Neural progenitor cell (in vitro differentiated cells): ENCODE measurements around the gene UNC93A. TPM values are rescaled to one million over a fixed set of nuclear protein-coding genes. Genes with fewer than 3 reads are reported as not detected.
"Not testable (repeated sequence)": the region's sequence is repeated elsewhere in the genome, so short reads cannot be mapped to it uniquely, and the experiment has no call there.

Experiments
- DNase-seq: peaks from one replicate; pipeline ENCODE4 v3.0.0-alpha.2; 2016; ENCODE audit warnings: low spot score
- H2AFZ ChIP-seq: fragments of 200-600 bp; sonication (generic); replicated peaks from 2 replicates; pipeline ENCODE4 v1.6.1; 2016; ENCODE audit warnings: antibody characterized with exemption
- H3F3A ChIP-seq: fragments of 200-600 bp; sonication (generic); 2 replicates; pipeline ENCODE4 v1.6.1; 2016; ENCODE audit warnings: antibody characterized with exemption, low read depth
- H3K27ac ChIP-seq: fragments of 200-600 bp; sonication (generic); 2 replicates; pipeline ENCODE4 v1.5.1; 2016; ENCODE audit warnings: mild to moderate bottlenecking
- H3K27me3 ChIP-seq: fragments of 200-600 bp; sonication (generic); 2 replicates; pipeline ENCODE4 v1.6.1; 2016; ENCODE audit warnings: mild to moderate bottlenecking, moderate library complexity
- H3K36me3 ChIP-seq: fragments of 200-600 bp; sonication (generic); 2 replicates; pipeline ENCODE4 v1.5.1; 2016
- H3K4me1 ChIP-seq: fragments of 200-600 bp; sonication (generic); 2 replicates; pipeline ENCODE4 v1.6.1; 2016; ENCODE audit warnings: mixed run types
- H3K4me2 ChIP-seq: fragments of 200-600 bp; sonication (generic); 2 replicates; pipeline ENCODE4 v1.6.1; 2016
- H3K4me3 ChIP-seq: fragments of 200-600 bp; sonication (generic); 2 replicates; pipeline ENCODE4 v1.5.1; 2016
- H3K79me2 ChIP-seq: fragments of 200-600 bp; sonication (generic); 2 replicates; pipeline ENCODE4 v1.6.1; 2016; ENCODE audit warnings: low read depth
- H3K9ac ChIP-seq: fragments of 200-600 bp; sonication (generic); 2 replicates; pipeline ENCODE4 v1.6.1; 2016
- H3K9me3 ChIP-seq: fragments of 200-600 bp; sonication (generic); 2 replicates; pipeline ENCODE4 v1.5.1; 2016; ENCODE audit warnings: low read depth
- H4K20me1 ChIP-seq: fragments of 200-600 bp; sonication (generic); 2 replicates; pipeline ENCODE4 v1.6.1; 2016; ENCODE audit warnings: low read depth
- H3K27ac Mint-ChIP-seq: 3 replicates; pipeline ENCODE4 v1.8.0; 2021; ENCODE audit warnings: mixed read lengths
- H3K27me3 Mint-ChIP-seq: 2 replicates; pipeline ENCODE4 v1.8.0; 2022; ENCODE audit warnings: low read depth, mild to moderate bottlenecking, inconsistent platforms, moderate library complexity, mixed read lengths; ENCODE audit not compliant: insufficient read depth
- H3K36me3 Mint-ChIP-seq: 3 replicates; pipeline ENCODE4 v1.8.0; 2021; ENCODE audit warnings: mixed read lengths
- H3K4me1 Mint-ChIP-seq: 3 replicates; pipeline ENCODE4 v1.8.0; 2021; ENCODE audit warnings: mixed read lengths
- H3K4me3 Mint-ChIP-seq: 3 replicates; pipeline ENCODE4 v1.8.0; 2021; ENCODE audit warnings: mild to moderate bottlenecking, moderate library complexity, mixed read lengths
- H3K9me3 Mint-ChIP-seq: 3 replicates; pipeline ENCODE4 v1.8.0; 2020; ENCODE audit warnings: mixed read lengths
- EZH2 ChIP-seq: fragments of 200-600 bp; sonication (generic); IDR thresholded peaks from 2 replicates; pipeline ENCODE4 v1.6.1; 2017; ENCODE audit warnings: antibody characterized with exemption, mild to moderate bottlenecking, moderate library complexity
- EZH2phosphoT487 ChIP-seq: fragments of 200-600 bp; sonication (generic); IDR thresholded peaks from 2 replicates; pipeline ENCODE4 v1.6.1; 2017; ENCODE audit warnings: antibody characterized with exemption
- total RNA-seq: library from RNA; depleted of rRNA; stranded (reverse); fragments of >200 nt; gene quantifications from 2 replicates; pipeline ENCODE4 v1.2.3, GENCODE V29; 2015; ENCODE audit warnings: low replicate concordance
- TF ChIP-seq, protein P1 (sequence below): fragments of 200-600 bp; sonication (generic); IDR thresholded peaks from 2 replicates; pipeline ENCODE4 v1.5.1; 2017; ENCODE audit warnings: antibody characterized with exemption, mild to moderate bottlenecking

Gene UNC93A
- total RNA-seq, 1 donor from 2014 or later, result not detected

DNA sequence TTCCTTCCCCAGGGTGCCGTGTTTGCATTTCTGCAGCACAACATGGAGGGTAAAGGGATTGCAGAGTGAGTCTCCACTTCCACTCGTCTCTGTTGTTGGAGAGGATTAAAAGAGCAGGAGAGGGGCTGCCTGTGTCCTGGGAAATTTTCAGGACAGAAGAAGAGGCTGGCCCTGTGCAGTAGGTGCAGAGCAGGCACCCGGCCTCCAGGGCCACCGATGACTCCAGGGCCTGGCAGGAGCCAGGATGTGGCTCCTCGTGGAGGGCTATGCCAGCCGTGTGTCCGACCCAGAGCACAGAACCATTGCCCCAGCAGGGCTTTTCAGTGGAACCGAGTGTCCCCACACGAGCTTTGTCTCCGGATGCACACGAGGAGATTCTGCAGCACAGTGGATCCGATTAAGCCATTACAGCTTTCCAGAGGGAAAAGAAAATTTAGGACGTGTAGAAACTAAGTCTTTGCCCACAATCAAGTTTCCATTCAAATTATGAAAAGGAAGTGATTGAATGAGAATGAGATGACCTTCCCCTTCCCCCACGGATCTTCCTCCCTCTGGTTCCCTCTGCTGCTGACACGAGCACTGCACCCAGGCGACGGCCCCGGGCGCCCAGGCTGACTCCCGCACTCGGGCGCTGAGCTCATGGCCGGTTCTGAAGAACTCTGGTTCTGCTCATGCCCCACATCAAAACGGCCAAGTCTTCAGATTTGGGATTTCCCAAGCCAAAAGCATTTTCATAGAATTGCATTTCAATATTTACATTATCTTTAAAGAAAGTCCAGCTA is 43.1 kb upstream of the UNC93A start:
- no peaks in the 10 kb centered on the region for H3K79me2 ChIP-seq
- no peak overlapping the region for H3K4me3 ChIP-seq
- peaks cover 3% of the 10 kb centered on the region for H3K9me3 Mint-ChIP-seq
- peaks cover 3% of the 10 kb centered on the region for H3F3A ChIP-seq
- H3K27ac ChIP-seq, result no peak overlapping the region
- peaks cover 27% of the 10 kb centered on the region for H3K4me1 ChIP-seq
- no peaks in the 10 kb centered on the region for H3K36me3 Mint-ChIP-seq
- TF ChIP-seq EZH2 (no peak), EZH2phosphoT487 (no peak)
- TF ChIP-seq, protein P1, sequence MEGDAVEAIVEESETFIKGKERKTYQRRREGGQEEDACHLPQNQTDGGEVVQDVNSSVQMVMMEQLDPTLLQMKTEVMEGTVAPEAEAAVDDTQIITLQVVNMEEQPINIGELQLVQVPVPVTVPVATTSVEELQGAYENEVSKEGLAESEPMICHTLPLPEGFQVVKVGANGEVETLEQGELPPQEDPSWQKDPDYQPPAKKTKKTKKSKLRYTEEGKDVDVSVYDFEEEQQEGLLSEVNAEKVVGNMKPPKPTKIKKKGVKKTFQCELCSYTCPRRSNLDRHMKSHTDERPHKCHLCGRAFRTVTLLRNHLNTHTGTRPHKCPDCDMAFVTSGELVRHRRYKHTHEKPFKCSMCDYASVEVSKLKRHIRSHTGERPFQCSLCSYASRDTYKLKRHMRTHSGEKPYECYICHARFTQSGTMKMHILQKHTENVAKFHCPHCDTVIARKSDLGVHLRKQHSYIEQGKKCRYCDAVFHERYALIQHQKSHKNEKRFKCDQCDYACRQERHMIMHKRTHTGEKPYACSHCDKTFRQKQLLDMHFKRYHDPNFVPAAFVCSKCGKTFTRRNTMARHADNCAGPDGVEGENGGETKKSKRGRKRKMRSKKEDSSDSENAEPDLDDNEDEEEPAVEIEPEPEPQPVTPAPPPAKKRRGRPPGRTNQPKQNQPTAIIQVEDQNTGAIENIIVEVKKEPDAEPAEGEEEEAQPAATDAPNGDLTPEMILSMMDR, result peak; percentile 31
- H3K9me3 ChIP-seq, result no peaks in the 10 kb centered on the region
- no peak overlapping the region for H3K4me2 ChIP-seq
- H3K27me3 ChIP-seq, result no peaks in the 10 kb centered on the region
- no peak overlapping the region for H3K9ac ChIP-seq
- peaks cover 3% of the 10 kb centered on the region for H3K27me3 Mint-ChIP-seq
- H3K4me3 Mint-ChIP-seq, result no peak overlapping the region
- H3K4me1 Mint-ChIP-seq, result peaks cover 29% of the 10 kb centered on the region
- H3K27ac Mint-ChIP-seq, result no peak overlapping the region
- no peaks in the 10 kb centered on the region for H4K20me1 ChIP-seq
- H2AFZ ChIP-seq, result peak overlapping the region; percentile 94
- no peak for DNase-seq
- H3K36me3 ChIP-seq, result no peaks in the 10 kb centered on the region

DNA sequence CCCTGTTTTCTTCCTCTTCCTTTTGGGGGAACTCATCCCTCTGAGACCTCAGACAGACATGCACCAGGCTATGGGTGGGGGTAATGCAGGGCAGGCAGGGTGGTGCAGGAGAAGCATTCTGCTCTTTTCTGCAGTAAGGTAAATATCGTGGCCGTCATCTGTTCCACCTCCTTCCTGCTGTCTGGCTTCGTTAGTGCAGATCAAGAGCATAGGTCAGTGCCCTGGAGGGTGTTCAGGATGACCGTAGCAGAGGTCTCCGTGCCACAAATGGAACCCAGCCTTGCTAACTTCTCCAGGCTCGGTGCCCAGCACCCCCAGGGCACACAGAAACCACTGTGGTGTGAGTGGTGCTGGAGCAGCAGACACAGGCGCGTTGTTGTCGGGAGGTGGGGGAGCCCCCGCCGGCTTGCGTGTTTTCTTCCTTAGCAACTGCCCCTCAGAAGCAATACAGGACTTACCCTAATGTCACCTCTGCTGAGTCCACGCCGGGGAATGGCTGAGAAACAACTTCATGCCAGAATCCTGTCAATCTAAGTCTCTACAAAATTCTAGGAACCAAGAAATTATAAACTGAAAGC is 42.1 kb upstream of the UNC93A start:
- H3K4me3 Mint-ChIP-seq, H3K9me3 ChIP-seq, H3F3A ChIP-seq, H3K4me2 ChIP-seq, H3K9ac ChIP-seq, H3K79me2 ChIP-seq, H4K20me1 ChIP-seq, H3K36me3 Mint-ChIP-seq, H3K36me3 ChIP-seq, H3K4me3 ChIP-seq, H2AFZ ChIP-seq, H3K27ac Mint-ChIP-seq, H3K27ac ChIP-seq, H3K27me3 ChIP-seq, H3K9me3 Mint-ChIP-seq, DNase-seq, H3K27me3 Mint-ChIP-seq: not testable (repeated sequence)
- peaks cover 23% of the 10 kb centered on the region for H3K4me1 ChIP-seq
- peaks cover 23% of the 10 kb centered on the region for H3K4me1 Mint-ChIP-seq

DNA sequence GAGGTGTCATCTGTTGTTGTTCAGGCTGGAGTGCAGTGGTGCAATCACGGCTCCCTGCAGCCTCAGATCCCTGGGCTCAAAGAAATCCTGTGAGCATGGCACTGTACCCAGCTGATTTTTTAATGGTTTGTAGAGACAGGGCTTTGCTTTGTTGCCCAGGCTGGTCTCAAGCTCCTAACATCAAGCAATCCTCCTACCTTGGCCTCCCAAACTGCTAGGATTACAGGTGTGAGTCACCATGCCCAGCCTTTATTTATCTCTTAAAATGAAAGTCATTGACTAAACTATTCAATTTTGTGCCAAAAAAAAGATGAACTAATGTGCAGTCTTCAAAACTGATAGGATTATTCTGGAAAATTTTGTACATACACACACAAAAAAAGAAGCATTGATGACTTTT is 38.8 kb upstream of the UNC93A start:
- Mint-ChIP-seq H3K4me3 (no peak overlapping the region), H3K27me3 (peaks cover 8% of the 10 kb centered on the region), H3K27ac (no peak overlapping the region), H3K9me3 (peaks cover 26% of the 10 kb centered on the region), H3K4me1 (peaks cover 7% of the 10 kb centered on the region), H3K36me3 (peaks cover 2% of the 10 kb centered on the region)
- Histone ChIP-seq H3K4me1 (peaks cover 5% of the 10 kb centered on the region), H2AFZ (no peak overlapping the region), H3K9me3 (no peaks in the 10 kb centered on the region), H3K27ac (no peak overlapping the region), H4K20me1 (no peaks in the 10 kb centered on the region), H3F3A (no peaks in the 10 kb centered on the region), H3K79me2 (no peaks in the 10 kb centered on the region), H3K9ac (no peak overlapping the region), H3K27me3 (no peaks in the 10 kb centered on the region), H3K36me3 (no peaks in the 10 kb centered on the region), H3K4me2 (no peak overlapping the region), H3K4me3 (no peak overlapping the region)
- TF ChIP-seq EZH2phosphoT487 (no peak), EZH2 (no peak)
- TF ChIP-seq, protein P1, result no peak
- DNase-seq, result no peak

DNA sequence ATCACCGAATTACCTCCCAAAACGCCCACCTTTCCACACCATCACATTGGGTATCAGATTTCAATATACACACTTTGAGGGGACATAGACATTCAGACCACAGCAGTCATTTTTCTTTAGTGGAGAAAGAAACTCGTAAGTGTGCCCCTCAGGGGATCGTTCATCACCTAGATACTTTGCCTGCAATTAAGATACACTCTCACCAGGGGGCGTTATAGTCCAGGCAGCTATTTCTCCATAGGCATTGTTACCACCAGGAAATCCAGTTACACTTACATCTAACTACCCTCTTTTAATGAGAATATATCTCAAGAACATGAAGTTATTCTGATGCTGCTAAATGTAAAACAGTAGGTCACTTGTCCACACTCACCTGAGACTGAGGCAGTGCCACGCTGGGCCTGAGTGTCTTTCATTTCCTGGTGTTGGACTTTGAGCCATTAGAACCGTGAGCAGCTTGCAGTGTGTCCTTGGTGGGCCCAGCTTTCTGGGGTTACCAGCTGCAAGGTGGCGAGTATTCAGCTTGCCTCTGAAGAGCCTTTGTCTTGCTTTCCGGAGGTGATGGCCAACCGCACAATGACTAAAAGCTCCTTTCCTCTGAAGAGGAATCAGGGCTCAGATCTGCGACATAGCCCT is 35.1 kb upstream of the UNC93A start:
- Histone ChIP-seq H3K9ac (no peak overlapping the region), H3K9me3 (no peaks in the 10 kb centered on the region), H3F3A (no peaks in the 10 kb centered on the region), H3K36me3 (no peaks in the 10 kb centered on the region), H3K27ac (no peak overlapping the region), H3K27me3 (no peaks in the 10 kb centered on the region), H3K4me3 (no peak overlapping the region), H3K4me1 (no peaks in the 10 kb centered on the region), H2AFZ (no peak overlapping the region), H4K20me1 (no peaks in the 10 kb centered on the region), H3K4me2 (no peak overlapping the region), H3K79me2 (no peaks in the 10 kb centered on the region)
- Mint-ChIP-seq H3K36me3 (peaks cover 2% of the 10 kb centered on the region), H3K27me3 (peaks cover 11% of the 10 kb centered on the region), H3K4me3 (no peak overlapping the region), H3K27ac (no peak overlapping the region), H3K4me1 (peaks cover 2% of the 10 kb centered on the region), H3K9me3 (peaks cover 32% of the 10 kb centered on the region)
- no peak for DNase-seq
- no peak for TF ChIP-seq EZH2
- TF ChIP-seq, protein P1, result peak; percentile 23
